IMR-90 (cell line): Measurements from ENCODE around the gene ATF6B. TPM values are rescaled to one million over a fixed set of nuclear protein-coding genes. Genes with fewer than 3 reads are reported as not detected.

ENCODE experiments used
- ATAC-seq: fragments of 200-7000 bp; cut with Tn5 transposase; 2 replicates; pipeline ENCODE4 v1.9.1; 2020; ENCODE audit warnings: low read depth, mild to moderate bottlenecking, moderate library complexity
- BruUV-seq: library from RNA; stranded (reverse); fragments of 400-500 nt; replicated peaks from 2 replicates; lab custom pipeline; 2021; lab: Mats Ljungman, UMichigan
- CTCF ChIA-PET: fragments of 300-600 bp; formaldehyde crosslinking; extraction: SDS; loops from one replicate; lab custom pipeline; 2021; ENCODE audit warnings: antibody characterized with exemption; lab: Yijun Ruan, JAX
- POLR2A ChIA-PET: fragments of 300-600 bp; sonication (Branson Sonifier 250); formaldehyde crosslinking; loops from one replicate; lab custom pipeline; 2022; ENCODE audit warnings: antibody characterized with exemption; ENCODE audit not compliant: unreplicated experiment; lab: Charles Lee
- DNase-seq: peaks from one replicate; pipeline ENCODE4 v3.0.0; 2013
- H2AFZ ChIP-seq: replicated peaks from 2 replicates; pipeline ENCODE3; 2013; ENCODE audit warnings: low read length, mild to moderate bottlenecking; ENCODE audit not compliant: poor library complexity
- H2AK5ac ChIP-seq: 2 replicates; pipeline ENCODE4 v1.6.1; 2013; ENCODE audit warnings: low read depth, low read length, inconsistent platforms
- H2AK9ac ChIP-seq: replicated peaks from 2 replicates; pipeline ENCODE3; 2013; ENCODE audit warnings: mild to moderate bottlenecking, low read depth, low read length, moderate library complexity; ENCODE audit not compliant: poor library complexity
- H2BK120ac ChIP-seq: 2 replicates; pipeline ENCODE4 v1.6.1; 2013; ENCODE audit warnings: low read depth, low read length, inconsistent platforms
- H2BK15ac ChIP-seq: 3 replicates; pipeline ENCODE4 v1.6.1; 2013; ENCODE audit warnings: low read depth, low read length, inconsistent platforms
- H2BK20ac ChIP-seq: 2 replicates; pipeline ENCODE4 v1.6.1; 2013; ENCODE audit warnings: low read depth, mild to moderate bottlenecking, inconsistent platforms, low read length, moderate library complexity
- H2BK5ac ChIP-seq: 2 replicates; pipeline ENCODE4 v1.6.1; 2013; ENCODE audit warnings: mild to moderate bottlenecking, low read depth, low read length, inconsistent platforms; ENCODE audit not compliant: poor library complexity, severe bottlenecking
- H3K14ac ChIP-seq: replicated peaks from 2 replicates; pipeline ENCODE4 v1.6.1; 2013; ENCODE audit warnings: low read depth, low read length, inconsistent platforms
- H3K18ac ChIP-seq: 2 replicates; pipeline ENCODE4 v1.6.1; 2013; ENCODE audit warnings: low read depth, low read length, control low read depth
- H3K23ac ChIP-seq: 2 replicates; pipeline ENCODE4 v1.6.1; 2013; ENCODE audit warnings: low read depth, low read length, inconsistent platforms
- H3K27ac ChIP-seq: 2 replicates; pipeline ENCODE4 v1.5.1; 2013; ENCODE audit warnings: mild to moderate bottlenecking, control low read depth, low read length; ENCODE audit not compliant: insufficient read depth
- H3K27me3 ChIP-seq: 2 replicates; pipeline ENCODE4 v1.6.1; 2013; ENCODE audit warnings: low read length; ENCODE audit not compliant: control insufficient read depth, insufficient read depth
- H3K36me3 ChIP-seq: 2 replicates; pipeline ENCODE4 v1.6.1; 2013; ENCODE audit warnings: low read length, mixed read lengths; ENCODE audit not compliant: control insufficient read depth, insufficient read depth
- H3K4ac ChIP-seq: 2 replicates; pipeline ENCODE4 v1.6.1; 2013; ENCODE audit warnings: low read depth, low read length, inconsistent platforms
- H3K4me1 ChIP-seq: 2 replicates; pipeline ENCODE4 v1.6.1; 2013; ENCODE audit warnings: low read length, mixed read lengths; ENCODE audit not compliant: control insufficient read depth, insufficient read depth
- H3K4me2 ChIP-seq: 2 replicates; pipeline ENCODE4 v1.6.1; 2013; ENCODE audit warnings: low read depth, mild to moderate bottlenecking, control low read depth, low read length, moderate library complexity
- H3K4me3 ChIP-seq: 2 replicates; pipeline ENCODE4 v1.5.1; 2013; ENCODE audit warnings: low read depth, mild to moderate bottlenecking, control low read depth, low read length, moderate library complexity; ENCODE audit not compliant: insufficient read depth
- H3K56ac ChIP-seq: 2 replicates; pipeline ENCODE4 v1.6.1; 2013; ENCODE audit warnings: low read length, inconsistent platforms; ENCODE audit not compliant: insufficient read depth; ENCODE audit errors: extremely low read depth
- H3K79me1 ChIP-seq, 2 experiments: 2 replicates each; pipeline ENCODE4 v1.6.1; 2013; ENCODE audit warnings: low read length in 2 of 2, inconsistent platforms in 1 of 2, low read depth in 1 of 2
- H3K9ac ChIP-seq: 2 replicates; pipeline ENCODE4 v1.6.1; 2013; ENCODE audit warnings: low read depth, low read length, control low read depth
- H3K9me1 ChIP-seq: 2 replicates; pipeline ENCODE4 v1.6.1; 2013; ENCODE audit warnings: low read length, inconsistent platforms; ENCODE audit not compliant: insufficient read depth
- H3K9me3 ChIP-seq: 2 replicates; pipeline ENCODE4 v1.6.1; 2013; ENCODE audit warnings: low read length; ENCODE audit not compliant: control insufficient read depth, insufficient read depth
- H4K20me1 ChIP-seq: 2 replicates; pipeline ENCODE4 v1.6.1; 2013; ENCODE audit warnings: low read length, inconsistent platforms; ENCODE audit not compliant: insufficient read depth
- H4K5ac ChIP-seq: 2 replicates; pipeline ENCODE4 v1.6.1; 2013; ENCODE audit warnings: mild to moderate bottlenecking, low read depth, low read length, control low read depth
- H4K8ac ChIP-seq, 2 experiments: 2 replicates each; pipeline ENCODE4 v1.6.1; 2013; ENCODE audit warnings: low read depth in 2 of 2, low read length in 2 of 2, control low read depth in 1 of 2, inconsistent platforms in 1 of 2
- H4K91ac ChIP-seq: 2 replicates; pipeline ENCODE4 v1.6.1; 2013; ENCODE audit warnings: low read depth, low read length, inconsistent platforms; ENCODE audit not compliant: insufficient read depth
- BHLHE40 ChIP-seq: fragments of 150-350 bp; IDR thresholded peaks from 2 replicates; pipeline ENCODE4 v1.6.1; 2016; ENCODE audit warnings: mild to moderate bottlenecking, low read depth, low read length
- CEBPB ChIP-seq: IDR thresholded peaks from 2 replicates; pipeline ENCODE4 v1.6.1; 2012; ENCODE audit warnings: low read depth, low read length, improper control_type of control experiment
- MAZ ChIP-seq: IDR thresholded peaks from 2 replicates; pipeline ENCODE4 v1.6.1; 2012; ENCODE audit warnings: low read depth, mild to moderate bottlenecking, low read length, improper control_type of control experiment, moderate library complexity, borderline replicate concordance
- NFE2L2 ChIP-seq: fragments of 150-350 bp; IDR thresholded peaks from 2 replicates; pipeline ENCODE4 v1.6.1; 2016; ENCODE audit warnings: low read depth, mild to moderate bottlenecking, low read length
- RFX5 ChIP-seq: IDR thresholded peaks from 2 replicates; pipeline ENCODE4 v1.8.0; 2012; ENCODE audit warnings: low read depth, mild to moderate bottlenecking, low read length, moderate library complexity
- USF2 ChIP-seq: fragments of 150-350 bp; IDR thresholded peaks from 2 replicates; pipeline ENCODE4 v1.6.1; 2017; ENCODE audit warnings: mild to moderate bottlenecking, antibody characterized with exemption, low read length, low read depth
- WGBS, 2 experiments: methylation state at CpG; one replicate each; pipeline versions ENCODE4 v1.1.5 to v1.1.7; 2013; ENCODE audit warnings: missing lambda C conversion rate in 2 of 2; ENCODE audit not compliant: insufficient read length in 1 of 2; ENCODE audit errors: extremely low coverage in 2 of 2; 5-methylcytosine and 5-hydroxymethylcytosine counted together
- dilution Hi-C: fragments of 300-500 bp; cut with HindIII; formaldehyde crosslinking; loops from one replicate; pipeline ENCODE4 v1.14.3; 2018; ENCODE audit warnings: low sequenced_read_pairs; ENCODE audit not compliant: unreplicated experiment
- in situ Hi-C: fragments of 300-500 bp; cut with MboI; formaldehyde crosslinking; loops from 3 replicates; pipeline ENCODE4 v1.14.3; 2019; ENCODE audit warnings: low sequenced_read_pairs, inconsistent platforms, mixed read lengths
- intact Hi-C: fragments of 100-400 bp; cut with micrococcal nuclease; formaldehyde crosslinking; loops from 2 replicates; pipeline ENCODE4 v1.10.0; 2022
- polyA plus RNA-seq, 3 experiments: library from polyadenylated mRNA; depleted of rRNA; stranded (reverse); fragments of >200 nt; gene quantifications; 2 replicates each; pipeline ENCODE4 v1.2.3, GENCODE V29; 2012; ENCODE audit warnings: low replicate concordance in 1 of 3
- total RNA-seq: library from RNA; depleted of rRNA; stranded (reverse); fragments of >200 nt; gene quantifications from 2 replicates; pipeline ENCODE4 v1.2.3, GENCODE V29; 2012

Gene ATF6B
- total and polyA plus RNA-seq, 2 of the 4 experiments (the other 2 are of a cell fraction): 7.9 to 69.6 TPM

GRCh38 chr6:32173051-32173727, 45.1 kb upstream of the ATF6B start:
- 83% methylated on average over 1 of the region's 4 CpGs; no CpG with 5 or more reads in 1 of the 2 experiments for WGBS, 2 experiments
- Histone ChIP-seq H2BK5ac (no peak overlapping the region), H3K4ac (no peak overlapping the region), H3K23ac (peak overlapping the region; percentile 48; the same call in 1 of the 2 replicates), H3K36me3 (peaks cover 33% of the 10 kb centered on the region), H4K5ac (no peak overlapping the region), H4K8ac (no peak overlapping the region), H3K4me2 (no peak overlapping the region), H2BK20ac (no peak overlapping the region), H3K9me3 (no peaks in the 10 kb centered on the region), H2BK15ac (no peak overlapping the region), H3K18ac (no peak overlapping the region), H2AFZ (no peak overlapping the region), H3K79me1 (peaks cover 28 to 64% of the 10 kb centered on the region in 2 experiments; a peak in 3 of 4 replicates), H3K56ac (no peak overlapping the region), H3K4me1 (peaks cover 8% of the 10 kb centered on the region), H3K27me3 (no peaks in the 10 kb centered on the region), H3K27ac (no peak overlapping the region), H4K20me1 (peaks cover 3% of the 10 kb centered on the region; the same call in 1 of the 2 replicates), H2AK9ac (no peak overlapping the region), H2BK120ac (no peak overlapping the region), H3K9ac (no peak overlapping the region), H4K91ac (no peak overlapping the region), H3K9me1 (peaks cover 31% of the 10 kb centered on the region), H3K14ac (no peak overlapping the region), H2AK5ac (no peak overlapping the region), H3K4me3 (no peak overlapping the region)
- BruUV-seq: no TSS peak
- TF ChIP-seq BHLHE40 (no peak), USF2 (no peak), CEBPB (no peak), MAZ (no peak), RFX5 (no peak), NFE2L2 (no peak)
- ChIA-PET POLR2A (no interaction called here), CTCF (no interaction called here)
- intact Hi-C loops: no loop called here
- no peak for DNase-seq
- no peak for ATAC-seq
- dilution Hi-C loops: no loop called here
- in situ Hi-C loops: loop anchor here (10.0 kb wide), 1 partner anchor 198 kb away; the partner anchor contains the start of gene DXO
